ENCODE measurements around the gene MAP7. TPM values are rescaled to one million over a fixed set of nuclear protein-coding genes. Genes with fewer than 3 reads are reported as not detected.

MAP7 gene
- total and polyA plus RNA-seq, 2 of the 13 experiments (the other 11 are each of a cell fraction or from before 2014, with no cell fraction given) = 0.04 TPM; not detected in 1

DNA sequence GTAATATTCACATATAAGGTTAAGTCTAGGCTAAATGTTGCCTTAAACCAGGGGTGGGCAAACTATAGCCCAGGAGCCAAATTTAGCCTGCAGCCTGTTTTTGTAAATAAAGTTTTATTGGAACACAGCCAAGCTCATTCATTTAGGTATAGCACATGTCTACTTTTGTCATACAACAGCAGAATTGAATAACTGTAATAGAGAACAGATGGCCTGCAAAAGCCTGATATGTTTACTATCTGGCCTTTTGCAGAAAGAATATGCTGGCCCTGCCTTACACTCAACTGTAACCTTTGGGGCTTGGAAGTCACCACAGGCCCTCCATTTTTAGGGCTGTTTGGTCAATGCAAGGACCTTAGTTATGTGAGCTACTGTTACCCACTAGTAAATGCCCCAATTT lies 242.9 kb downstream of the MAP7 start (continued):
- TF ChIP-seq, protein P1, sequence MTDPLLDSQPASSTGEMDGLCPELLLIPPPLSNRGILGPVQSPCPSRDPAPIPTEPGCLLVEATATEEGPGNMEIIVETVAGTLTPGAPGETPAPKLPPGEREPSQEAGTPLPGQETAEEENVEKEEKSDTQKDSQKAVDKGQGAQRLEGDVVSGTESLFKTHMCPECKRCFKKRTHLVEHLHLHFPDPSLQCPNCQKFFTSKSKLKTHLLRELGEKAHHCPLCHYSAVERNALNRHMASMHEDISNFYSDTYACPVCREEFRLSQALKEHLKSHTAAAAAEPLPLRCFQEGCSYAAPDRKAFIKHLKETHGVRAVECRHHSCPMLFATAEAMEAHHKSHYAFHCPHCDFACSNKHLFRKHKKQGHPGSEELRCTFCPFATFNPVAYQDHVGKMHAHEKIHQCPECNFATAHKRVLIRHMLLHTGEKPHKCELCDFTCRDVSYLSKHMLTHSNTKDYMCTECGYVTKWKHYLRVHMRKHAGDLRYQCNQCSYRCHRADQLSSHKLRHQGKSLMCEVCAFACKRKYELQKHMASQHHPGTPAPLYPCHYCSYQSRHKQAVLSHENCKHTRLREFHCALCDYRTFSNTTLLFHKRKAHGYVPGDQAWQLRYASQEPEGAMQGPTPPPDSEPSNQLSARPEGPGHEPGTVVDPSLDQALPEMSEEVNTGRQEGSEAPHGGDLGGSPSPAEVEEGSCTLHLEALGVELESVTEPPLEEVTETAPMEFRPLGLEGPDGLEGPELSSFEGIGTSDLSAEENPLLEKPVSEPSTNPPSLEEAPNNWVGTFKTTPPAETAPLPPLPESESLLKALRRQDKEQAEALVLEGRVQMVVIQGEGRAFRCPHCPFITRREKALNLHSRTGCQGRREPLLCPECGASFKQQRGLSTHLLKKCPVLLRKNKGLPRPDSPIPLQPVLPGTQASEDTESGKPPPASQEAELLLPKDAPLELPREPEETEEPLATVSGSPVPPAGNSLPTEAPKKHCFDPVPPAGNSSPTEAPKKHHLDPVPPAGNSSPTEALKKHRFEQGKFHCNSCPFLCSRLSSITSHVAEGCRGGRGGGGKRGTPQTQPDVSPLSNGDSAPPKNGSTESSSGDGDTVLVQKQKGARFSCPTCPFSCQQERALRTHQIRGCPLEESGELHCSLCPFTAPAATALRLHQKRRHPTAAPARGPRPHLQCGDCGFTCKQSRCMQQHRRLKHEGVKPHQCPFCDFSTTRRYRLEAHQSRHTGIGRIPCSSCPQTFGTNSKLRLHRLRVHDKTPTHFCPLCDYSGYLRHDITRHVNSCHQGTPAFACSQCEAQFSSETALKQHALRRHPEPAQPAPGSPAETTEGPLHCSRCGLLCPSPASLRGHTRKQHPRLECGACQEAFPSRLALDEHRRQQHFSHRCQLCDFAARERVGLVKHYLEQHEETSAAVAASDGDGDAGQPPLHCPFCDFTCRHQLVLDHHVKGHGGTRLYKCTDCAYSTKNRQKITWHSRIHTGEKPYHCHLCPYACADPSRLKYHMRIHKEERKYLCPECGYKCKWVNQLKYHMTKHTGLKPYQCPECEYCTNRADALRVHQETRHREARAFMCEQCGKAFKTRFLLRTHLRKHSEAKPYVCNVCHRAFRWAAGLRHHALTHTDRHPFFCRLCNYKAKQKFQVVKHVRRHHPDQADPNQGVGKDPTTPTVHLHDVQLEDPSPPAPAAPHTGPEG (CRISPR knock-in tag; IDR thresholded peaks at IDR 0.05) = no peak
- TF ChIP-seq, protein P2, sequence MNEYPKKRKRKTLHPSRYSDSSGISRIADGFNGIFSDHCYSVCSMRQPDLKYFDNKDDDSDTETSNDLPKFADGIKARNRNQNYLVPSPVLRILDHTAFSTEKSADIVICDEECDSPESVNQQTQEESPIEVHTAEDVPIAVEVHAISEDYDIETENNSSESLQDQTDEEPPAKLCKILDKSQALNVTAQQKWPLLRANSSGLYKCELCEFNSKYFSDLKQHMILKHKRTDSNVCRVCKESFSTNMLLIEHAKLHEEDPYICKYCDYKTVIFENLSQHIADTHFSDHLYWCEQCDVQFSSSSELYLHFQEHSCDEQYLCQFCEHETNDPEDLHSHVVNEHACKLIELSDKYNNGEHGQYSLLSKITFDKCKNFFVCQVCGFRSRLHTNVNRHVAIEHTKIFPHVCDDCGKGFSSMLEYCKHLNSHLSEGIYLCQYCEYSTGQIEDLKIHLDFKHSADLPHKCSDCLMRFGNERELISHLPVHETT (CRISPR knock-in tag; conservative IDR thresholded peaks at IDR 0.05) = no peak
- no peak for TF ChIP-seq ZNF607 (CRISPR knock-in tag; IDR thresholded peaks at IDR 0.05; ENCODE audit: borderline replicate concordance)

DNA sequence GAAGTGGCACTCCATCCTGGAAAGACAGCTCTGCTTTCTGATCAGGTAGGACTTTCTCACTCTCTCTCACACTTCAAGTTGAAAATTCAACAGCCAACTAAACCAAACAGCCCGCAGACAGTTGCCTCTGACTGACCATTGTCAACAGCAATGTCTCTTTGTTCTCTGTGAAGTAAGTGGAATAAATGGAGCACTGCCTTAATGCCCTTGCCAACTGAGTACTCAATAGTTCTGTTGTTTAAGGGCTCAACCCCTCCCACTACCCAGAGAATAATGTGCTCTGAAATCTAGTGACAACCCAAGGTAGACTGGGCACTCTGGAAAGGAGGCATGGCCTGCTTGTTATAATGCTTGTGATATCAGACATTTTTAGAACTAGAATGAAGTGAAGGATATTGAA lies 243.8 kb downstream of the MAP7 start:
- no peaks in the 10 kb centered on the region for H3K36me3 ChIP-seq (replicated peaks in 1 of 2; ENCODE audit: control insufficient read depth in 1 of 2, insufficient read depth in 2 of 2, low read length in 2 of 2)
- H3K4me3 ChIP-seq (replicated peaks in 1 of 3; ENCODE audit: insufficient read depth in 1 of 3, low read depth in 2 of 3, low read length in 3 of 3) = no peak overlapping the region
- no peaks in the 10 kb centered on the region for H3K9me3 ChIP-seq (ENCODE audit: low read length)
- no peaks in the 10 kb centered on the region for H3K79me2 ChIP-seq (ENCODE audit: insufficient read depth, low read length)
- H3K27ac ChIP-seq (ENCODE audit: extremely low read length, insufficient read depth, low read length) = no peak overlapping the region
- no peaks in the 10 kb centered on the region for H4K20me1 ChIP-seq (ENCODE audit: insufficient read depth, low read length)
- no peak overlapping the region for H3K4me2 ChIP-seq (ENCODE audit: low read depth, low read length)
- DNase-seq (ENCODE audit: low spot score) (no peak), ATAC-seq (no peak; the same call in 2 of the 3 replicates), FAIRE-seq (no peak)
- no peak for TF ChIP-seq SOX13 (IDR thresholded peaks at IDR 0.05)
- TF ChIP-seq SOX13 (CRISPR knock-in tag; conservative IDR thresholded peaks at IDR 0.05 in 1 of 2, IDR thresholded peaks at IDR 0.05 in 1 of 2) = peak in 1 of 2 experiments; percentile 45; a peak in 1 of 4 replicates
- TF ChIP-seq, protein P3, sequence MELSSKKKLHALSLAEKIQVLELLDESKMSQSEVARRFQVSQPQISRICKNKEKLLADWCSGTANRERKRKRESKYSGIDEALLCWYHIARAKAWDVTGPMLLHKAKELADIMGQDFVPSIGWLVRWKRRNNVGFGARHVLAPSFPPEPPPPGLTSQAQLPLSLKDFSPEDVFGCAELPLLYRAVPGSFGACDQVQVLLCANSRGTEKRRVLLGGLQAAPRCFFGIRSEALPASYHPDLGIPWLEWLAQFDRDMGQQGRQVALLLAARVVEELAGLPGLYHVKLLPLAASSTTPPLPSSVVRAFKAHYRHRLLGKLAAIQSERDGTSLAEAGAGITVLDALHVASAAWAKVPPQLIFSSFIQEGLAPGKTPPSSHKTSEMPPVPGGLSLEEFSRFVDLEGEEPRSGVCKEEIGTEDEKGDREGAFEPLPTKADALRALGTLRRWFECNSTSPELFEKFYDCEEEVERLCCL (CRISPR knock-in tag; IDR thresholded peaks at IDR 0.05; ENCODE audit: borderline replicate concordance) = no peak
- TF ChIP-seq, protein P4, sequence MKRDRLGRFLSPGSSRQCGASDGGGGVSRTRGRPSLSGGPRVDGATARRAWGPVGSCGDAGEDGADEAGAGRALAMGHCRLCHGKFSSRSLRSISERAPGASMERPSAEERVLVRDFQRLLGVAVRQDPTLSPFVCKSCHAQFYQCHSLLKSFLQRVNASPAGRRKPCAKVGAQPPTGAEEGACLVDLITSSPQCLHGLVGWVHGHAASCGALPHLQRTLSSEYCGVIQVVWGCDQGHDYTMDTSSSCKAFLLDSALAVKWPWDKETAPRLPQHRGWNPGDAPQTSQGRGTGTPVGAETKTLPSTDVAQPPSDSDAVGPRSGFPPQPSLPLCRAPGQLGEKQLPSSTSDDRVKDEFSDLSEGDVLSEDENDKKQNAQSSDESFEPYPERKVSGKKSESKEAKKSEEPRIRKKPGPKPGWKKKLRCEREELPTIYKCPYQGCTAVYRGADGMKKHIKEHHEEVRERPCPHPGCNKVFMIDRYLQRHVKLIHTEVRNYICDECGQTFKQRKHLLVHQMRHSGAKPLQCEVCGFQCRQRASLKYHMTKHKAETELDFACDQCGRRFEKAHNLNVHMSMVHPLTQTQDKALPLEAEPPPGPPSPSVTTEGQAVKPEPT (CRISPR knock-in tag; IDR thresholded peaks at IDR 0.05; ENCODE audit: low read depth) = no peak
- no peak for TF ChIP-seq ZNF292 (CRISPR knock-in tag; IDR thresholded peaks at IDR 0.05; ENCODE audit: borderline replicate concordance, low read depth)
- no peak overlapping the region for H2AFZ ChIP-seq (ENCODE audit: low read length)
- no peak overlapping the region for H3K9ac ChIP-seq (ENCODE audit: insufficient read depth, low read depth, low read length)
- intact Hi-C loops (cut with micrococcal nuclease; ENCODE audit: unreplicated experiment) (no loop called here), in situ Hi-C loops (cut with HindIII; ENCODE audit: extremely low pct_ligation_motif_present, low pct_unique_long_range_greater_than_20kb) (loop anchor here (25.0 kb wide), 1 partner anchor 769 kb away; no protein-coding TSS in a partner anchor)
- ChIA-PET CTCF (ENCODE audit: low intra/inter-chr PET ratio, low total read pairs) (no interaction called here), POLR2A (interaction anchor here (2.0 kb wide), 1 partner anchor 17 kb away, joined by 4 read pairs; the partner anchor contains the start of gene BCLAF1)
- 0% methylated on average over 1 of the region's 1 CpG for WGBS (ENCODE audit: low lambda C conversion rate)
- no TSS peak for BruUV-seq (replicated peaks)
- H3K27me3 ChIP-seq (ENCODE audit: control insufficient read depth in 1 of 2, insufficient read depth in 2 of 2, low read length in 2 of 2) = peaks cover 0 to 4% of the 10 kb centered on the region in 2 experiments; a peak in 2 of 5 replicates
- no peaks in the 10 kb centered on the region for H3K4me1 ChIP-seq (ENCODE audit: insufficient read depth, low read length)

All from HepG2 (cell line).